CD4-positive, alpha-beta T cell treated with Interleukin-15 for 4 hours (primary cell): Measurements from ENCODE around the gene TNNI3K.

Source experiments
- DNase-seq: peaks from one replicate; pipeline ENCODE4 v3.0.0-alpha.2; 2020; ENCODE audit warnings: low spot score

The TNNI3K gene

DNA sequence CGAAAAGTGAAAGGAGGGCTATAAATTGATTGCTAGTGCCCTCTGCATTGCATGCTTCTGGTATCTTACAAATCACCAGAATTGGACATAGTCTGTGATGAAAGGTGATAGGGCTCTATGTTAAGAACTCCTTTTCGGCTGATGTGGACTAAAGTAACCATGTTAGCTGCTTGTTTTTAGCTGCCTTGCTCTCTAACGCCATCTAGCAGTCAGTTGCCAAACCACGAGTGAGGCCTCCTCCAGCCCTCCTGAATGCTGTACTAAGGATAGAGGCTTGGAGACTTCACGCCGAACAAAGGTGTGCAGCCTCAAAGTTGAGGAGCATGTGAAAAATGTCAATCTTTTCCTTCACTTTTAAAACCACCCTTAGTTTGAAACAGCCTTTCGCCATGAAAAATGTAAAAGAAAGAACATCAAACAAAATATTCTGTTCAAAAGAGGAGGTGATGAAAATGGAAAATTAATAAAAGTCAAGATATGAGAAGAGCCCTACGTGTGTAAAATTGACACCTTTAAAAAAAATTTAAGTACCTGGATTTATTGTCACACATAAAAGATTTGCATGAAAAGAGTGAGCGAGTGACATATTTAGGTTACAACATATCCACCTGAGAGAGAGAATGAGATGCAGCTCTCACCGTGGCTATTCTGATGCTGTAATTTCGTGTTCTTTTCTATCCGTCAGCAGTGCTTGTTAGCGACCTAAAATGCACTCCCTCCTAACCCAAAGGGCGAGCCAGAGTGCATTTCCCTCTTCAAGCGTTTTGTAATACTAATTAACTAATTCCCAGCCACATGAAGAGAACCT is 269.1 kb downstream of the TNNI3K start:
- peak; percentile 29 for DNase-seq

GRCh38 chr1:74504933-74505512 is 269.8 kb downstream of the TNNI3K start:
- DNase-seq, result no peak

DNA sequence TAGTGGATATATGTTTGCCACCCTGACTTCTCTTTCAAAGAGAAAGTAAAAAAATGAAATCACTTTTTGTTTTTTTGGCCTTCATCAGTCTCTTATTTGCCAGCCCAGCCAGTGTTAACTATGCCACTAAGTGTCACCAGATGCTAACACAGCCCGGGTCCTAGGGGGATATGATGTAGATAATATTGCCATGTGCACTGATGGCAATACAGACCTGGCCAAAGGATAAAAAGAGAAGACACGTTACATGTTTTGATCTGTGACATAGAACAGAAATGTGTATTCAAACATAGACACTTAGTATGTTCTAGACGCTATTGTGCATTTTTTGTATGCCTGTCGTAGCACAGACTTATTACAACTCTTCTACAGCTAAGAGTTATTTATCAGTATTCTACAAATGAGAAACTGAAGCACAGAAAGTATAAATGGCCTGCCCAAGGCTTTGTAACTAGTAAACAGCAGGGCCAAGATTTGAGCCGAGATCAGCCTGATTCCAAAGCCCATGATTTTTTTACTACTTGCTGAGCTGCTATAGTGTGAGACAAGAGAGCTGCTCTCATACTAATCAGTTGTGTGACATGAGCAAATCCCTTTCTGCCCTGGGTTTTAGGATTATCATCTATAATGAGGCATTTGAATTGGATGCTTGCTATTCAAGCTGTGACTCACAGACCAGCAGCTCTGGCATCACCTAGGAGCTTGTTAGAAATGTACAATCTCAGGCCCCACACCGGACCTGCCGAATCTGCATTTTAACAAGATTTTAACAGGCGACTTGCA is 270.9 kb downstream of the TNNI3K start:
- no peak for DNase-seq

DNA sequence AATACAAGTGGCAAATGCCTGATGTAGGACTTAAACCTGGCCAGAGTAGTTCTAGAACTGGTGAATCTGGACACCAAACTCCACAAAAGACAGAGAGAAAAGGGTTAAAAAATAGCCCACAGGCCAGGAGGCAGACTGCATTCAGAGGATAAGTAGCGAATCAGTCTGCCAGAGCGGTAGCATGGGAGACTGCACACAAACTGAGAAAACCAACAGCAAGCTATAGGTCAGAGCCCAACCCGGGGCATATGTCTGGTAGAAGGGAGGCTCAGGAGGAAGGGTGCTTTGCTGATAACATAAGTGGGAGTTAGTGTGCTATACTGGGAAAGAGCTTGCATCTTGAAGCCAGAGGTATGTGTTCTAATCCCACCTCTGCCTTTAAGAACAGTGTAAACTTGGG is 273.3 kb downstream of the TNNI3K start:
- DNase-seq, result no peak

DNA sequence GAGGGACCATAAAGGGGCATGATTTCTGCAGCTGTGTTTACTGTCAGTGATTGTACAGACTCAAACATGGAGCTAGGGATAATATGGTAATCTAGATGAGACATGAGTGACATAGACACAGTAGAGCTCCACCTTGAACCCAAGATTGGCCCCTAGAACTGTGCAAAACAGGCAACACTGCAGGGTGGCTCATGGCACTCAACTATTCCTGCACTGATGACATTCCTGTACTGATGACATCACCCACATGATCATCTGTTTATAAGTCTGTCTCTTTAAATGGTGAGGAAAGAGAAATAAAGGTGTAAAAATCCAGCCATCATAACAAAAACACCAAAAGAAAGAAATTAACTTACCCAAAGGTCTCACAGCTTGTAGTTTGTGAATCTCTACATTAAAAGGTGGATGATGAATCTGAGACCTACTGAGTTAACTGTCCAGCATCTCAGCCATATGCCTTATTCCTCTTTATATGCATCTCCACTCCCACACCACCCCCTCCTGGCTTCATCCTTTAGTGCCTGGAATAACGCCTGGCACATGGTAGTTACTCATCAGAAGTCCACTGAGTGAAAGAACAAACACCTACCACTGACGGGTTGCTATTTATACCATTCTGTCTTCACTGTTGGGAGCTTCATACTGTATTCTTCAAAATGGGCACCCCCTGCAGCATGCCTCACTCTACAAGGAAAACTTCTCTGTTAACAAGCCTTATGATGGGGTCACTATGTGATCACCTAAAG is 277.2 kb downstream of the TNNI3K start, which contains the start of gene LRRC53:
LRRC53 (minus strand) TSS at position 442 of the 746 bp plus-strand sequence. CDS start 29,262 bp downstream, outside the sequence.
- DNase-seq, result no peak

DNA sequence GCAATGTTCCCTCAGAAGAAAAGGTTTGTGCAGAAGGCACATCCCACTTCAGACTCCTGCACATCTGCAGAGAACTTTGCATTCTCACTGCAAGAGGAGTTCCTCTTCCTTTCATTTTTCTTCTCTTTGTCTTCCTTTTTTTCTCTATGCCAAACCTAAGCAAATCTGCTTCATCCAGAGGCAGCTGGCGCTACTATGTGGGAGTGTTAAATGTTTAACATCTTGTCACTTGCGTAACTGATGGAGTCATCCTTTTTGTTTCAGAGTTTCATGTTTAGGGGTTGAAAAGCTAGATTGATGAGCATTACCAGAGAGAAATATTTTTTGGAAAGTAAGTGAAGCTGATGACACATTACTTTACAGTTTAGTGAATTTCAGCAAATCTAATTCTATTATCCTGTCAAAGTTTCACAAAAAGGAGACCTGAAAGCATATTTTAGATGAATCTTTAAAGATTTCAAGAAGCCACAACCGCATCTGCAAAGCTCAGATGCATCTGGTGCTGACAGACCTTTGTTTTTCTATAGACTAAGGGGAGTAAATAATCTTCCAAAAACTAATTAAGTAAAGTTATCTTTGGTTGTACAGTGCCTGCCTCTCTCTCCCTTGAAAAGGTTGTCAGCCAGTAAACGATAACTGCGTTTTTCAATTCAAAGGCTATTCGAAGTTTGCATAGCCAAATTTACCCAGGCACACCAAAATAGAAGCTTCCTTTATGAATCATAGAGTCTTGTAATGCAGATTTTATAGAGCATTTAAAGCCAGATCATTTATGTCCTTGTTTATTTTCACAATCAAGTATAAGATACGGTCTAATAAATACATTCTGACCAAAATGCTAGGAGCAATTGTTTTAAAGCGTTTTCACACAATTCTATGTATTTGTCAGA is 278.5 kb downstream of the TNNI3K start:
- DNase-seq, result no peak

GRCh38 chr1:74517599-74518051 is 282.4 kb downstream of the TNNI3K start:
- DNase-seq, result no peak

DNA sequence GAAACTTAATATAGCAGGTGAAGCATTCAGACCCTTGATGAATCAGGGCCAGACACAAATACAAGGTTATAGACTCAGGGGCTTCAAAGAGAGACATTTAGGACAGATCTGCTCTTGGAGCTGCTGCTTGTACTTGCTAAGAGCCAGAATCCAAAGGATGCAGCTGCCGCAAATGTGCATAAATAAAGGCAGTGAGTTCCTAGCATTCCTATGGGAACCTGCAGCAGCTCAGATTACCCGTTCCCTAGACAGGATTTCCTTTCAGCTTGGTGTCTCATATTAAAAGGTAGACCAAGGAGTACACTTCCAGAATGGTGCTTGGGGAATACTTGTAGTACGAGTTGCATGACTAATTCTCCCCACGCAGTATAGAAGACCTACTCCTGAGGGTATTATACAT is 287.0 kb downstream of the TNNI3K start:
- no peak for DNase-seq

GRCh38 chr1:74523873-74524480 is 288.8 kb downstream of the TNNI3K start:
- no peak for DNase-seq

DNA sequence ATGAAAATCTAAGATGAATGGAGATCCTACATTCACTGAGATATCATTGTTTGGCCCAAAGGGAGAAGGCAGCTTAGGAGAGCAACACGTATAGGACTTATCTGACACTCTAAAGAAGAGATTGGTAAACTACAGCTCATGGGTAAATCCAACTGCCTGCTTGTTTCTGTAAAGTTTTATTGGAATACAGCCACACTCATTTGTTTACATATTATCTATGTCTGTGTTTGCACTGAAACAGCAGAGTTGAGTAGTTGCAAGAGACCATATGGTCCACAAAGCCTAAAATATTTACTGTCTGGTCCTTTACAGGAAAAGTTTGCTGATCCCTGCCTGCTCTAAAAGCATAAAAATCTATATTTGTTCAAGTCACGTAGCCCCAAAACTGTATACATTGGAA is 291.5 kb downstream of the TNNI3K start:
- DNase-seq, result no peak

GRCh38 chr1:74528123-74528522 is 292.9 kb downstream of the TNNI3K start:
- DNase-seq, result no peak

DNA sequence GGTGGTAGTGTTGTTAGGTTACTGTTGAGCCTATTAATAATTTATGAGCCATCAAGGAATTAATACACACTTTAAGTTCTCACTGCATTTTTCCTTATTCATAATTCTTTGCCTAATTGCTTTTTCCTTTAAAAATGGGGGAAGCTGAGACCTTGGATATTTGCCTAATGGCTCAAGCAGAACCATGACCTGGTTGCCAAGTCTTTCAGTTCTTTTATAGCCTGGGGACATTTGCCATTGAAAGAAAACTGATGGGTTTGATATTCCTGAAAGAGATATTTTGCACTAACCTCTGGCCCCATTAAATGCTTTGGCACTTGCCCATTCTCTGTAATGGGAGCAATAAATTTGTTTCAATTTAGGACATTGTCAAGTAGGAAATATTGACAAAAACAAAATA is 295.7 kb downstream of the TNNI3K start:
- no peak for DNase-seq

DNA sequence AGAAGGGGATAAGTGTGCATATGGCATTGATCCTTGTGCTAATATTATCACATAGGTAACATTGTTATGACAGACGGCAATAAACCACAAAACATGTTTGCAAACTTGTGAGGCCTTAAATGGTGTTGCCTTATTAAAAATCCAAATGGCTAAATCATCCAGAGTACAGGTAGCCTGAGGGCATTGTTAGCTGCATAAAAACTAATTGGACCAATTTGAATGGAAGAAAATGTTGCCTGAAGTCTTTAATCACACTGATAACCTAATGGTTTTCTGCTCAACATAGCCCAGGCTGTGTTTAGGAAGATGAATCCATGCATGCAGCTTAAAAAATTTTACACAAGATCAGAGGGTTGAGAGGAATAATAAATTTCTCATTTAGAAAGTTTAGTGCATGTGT is 296.6 kb downstream of the TNNI3K start:
- no peak for DNase-seq

DNA sequence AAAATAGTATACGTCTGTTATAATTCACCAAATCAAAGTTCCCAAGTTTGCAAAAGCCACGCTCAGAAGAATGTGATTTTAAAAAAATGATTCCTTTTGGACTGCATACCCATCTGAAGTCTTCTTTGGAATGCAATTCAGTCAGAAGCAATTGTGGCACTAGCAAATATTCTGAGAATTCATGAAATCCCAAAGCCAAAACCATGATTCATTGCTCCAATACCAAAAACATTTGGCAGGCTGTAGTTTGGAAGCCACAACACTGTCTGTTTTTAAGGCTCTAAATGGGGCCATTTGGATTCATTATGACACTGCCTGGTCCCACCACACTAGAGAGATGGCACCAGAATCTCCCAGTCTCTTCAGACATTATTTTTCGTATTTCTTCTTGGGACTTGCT is 299.1 kb downstream of the TNNI3K start:
- DNase-seq, result no peak

DNA sequence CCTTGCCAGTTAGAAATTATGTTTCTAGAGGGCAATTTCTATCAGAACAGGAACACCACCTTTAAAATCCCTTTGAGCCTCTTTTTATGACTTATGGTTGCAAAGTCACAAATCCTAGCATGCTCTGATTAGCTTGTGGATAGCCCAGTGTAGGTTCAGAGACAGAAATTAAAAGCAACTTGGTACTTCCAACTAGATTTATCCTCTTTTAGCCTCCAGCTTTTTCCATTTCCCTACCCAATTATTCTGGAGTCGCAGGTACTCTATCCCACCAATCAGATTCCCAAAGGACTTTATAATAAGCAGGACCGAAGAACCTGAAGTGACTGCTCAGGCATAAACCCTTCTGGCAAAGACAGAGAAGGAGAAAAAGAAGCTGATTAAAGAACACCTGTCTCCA is 310.6 kb downstream of the TNNI3K start:
- no peak for DNase-seq

DNA sequence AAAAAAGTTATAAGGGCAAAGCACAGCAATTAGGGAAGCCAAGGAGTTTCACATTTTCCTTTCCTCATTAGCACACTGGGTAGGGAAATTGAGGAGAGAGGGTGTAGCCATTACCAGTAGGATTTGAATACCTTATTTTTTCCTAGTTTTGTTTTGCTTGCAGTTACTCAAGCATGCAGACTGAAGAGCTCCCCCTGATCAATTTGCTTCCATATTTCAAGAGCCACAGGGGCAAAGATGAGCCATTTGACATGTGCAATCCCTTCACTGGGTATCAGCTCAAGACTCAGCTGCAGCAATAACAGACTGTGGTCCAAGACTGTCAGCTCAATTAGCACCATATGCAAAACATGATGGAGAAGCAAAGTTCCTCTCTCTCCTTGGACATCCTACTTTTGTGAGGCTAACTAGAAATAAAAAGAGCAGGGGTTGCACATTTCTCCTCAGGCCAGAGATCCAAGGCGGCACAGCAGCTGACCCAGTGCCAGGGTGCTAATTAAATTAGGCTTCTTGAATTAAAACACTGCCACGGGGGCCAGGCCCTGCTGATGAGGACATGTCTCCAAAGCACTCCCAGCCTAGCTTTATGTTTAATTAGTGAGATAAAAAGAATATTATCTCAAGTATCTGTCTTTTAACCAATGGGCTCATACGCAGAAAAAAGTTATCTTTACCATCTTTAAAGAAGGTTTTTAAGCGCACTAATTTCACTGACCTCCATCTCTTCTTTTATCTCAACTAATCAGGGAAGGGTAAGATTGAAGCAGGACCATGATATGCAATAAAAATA is 314.0 kb downstream of the TNNI3K start:
- no peak for DNase-seq

DNA sequence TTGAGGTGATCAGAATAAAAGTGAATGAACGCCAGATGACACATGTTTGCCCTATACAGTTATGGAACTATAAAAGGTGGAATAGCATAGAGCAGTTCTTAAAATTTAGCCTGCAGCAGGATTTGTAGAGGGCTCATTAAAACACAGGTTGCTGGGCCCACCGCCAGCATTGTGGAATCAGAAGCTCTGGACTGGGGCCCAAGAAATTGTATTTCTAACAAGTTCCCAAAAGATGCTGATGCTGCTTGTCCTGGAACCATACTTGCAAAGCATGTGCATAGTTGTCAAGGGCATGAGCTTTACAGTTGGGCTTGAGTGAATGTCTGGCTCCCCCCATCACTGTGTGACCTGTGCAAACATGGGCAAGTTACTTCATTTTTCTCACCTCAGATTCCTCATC is 314.7 kb downstream of the TNNI3K start:
- DNase-seq, result no peak

DNA sequence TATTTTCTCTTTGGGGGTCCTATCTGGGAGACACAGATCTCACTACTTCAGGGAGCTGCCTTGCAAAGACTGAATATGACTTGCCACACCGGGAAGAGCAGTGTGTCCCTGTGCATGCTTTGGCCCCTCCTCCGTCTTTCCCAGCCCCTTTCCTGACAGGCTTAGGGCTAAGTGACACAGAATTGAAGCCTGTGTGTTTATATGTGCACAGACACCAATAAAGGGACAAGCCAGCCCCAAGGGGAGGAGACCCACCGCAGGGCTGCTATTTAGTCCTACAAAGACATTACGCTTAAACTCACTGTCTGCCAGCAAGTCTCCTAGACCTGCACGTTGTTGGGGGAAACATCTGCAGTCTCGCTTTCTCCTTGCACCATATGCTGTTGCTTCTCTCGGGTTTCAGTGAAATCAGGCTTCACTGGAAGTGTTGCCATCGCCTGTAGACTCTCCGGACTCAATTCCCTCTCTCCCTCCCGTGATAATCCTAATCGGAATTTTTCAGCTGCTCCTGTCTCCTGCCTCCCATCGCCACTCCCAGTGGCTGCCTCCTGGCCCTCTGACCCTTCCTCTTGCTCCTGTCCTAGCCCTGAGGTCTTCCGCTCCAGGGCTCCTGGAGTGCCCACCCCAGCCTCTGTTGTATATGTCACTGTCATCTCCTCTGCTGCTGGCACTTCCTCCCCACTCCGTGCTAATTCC is 335.8 kb downstream of the TNNI3K start:
- no peak for DNase-seq

- DNase-seq, result no peak
Observed at GRCh38 chr1:74571493-74571800, 336.3 kb downstream of the TNNI3K start.
